Natural killer cell treated with Interleukin-12 subunit alpha and Interleukin-12 subunit beta and Interleukin-15 and Interleukin-18, amount 100 ng/mL, for 72 hours (primary cell): ENCODE data around the gene FRYL. TPM values are rescaled to one million over a fixed set of nuclear protein-coding genes. Genes with fewer than 3 reads are reported as not detected.

ENCODE experiments used
- ATAC-seq, 2 donors: fragments of 150-1000 bp; cut with Tn5 transposase in 1 of 2; sonication (Bioruptor Pico), chemical (Tn5 transposase) in 1 of 2; 2 replicates each; pipeline ENCODE4 v1.10.0; 2021
- DNase-seq: peaks from one replicate; pipeline ENCODE4 v3.0.0; 2022; ENCODE audit warnings: low spot score
- H3K27ac Mint-ChIP-seq, 2 donors: 1 replicate in 1 of 2; 2 replicates in 1 of 2; pipeline ENCODE4 v1.8.0; 2022; ENCODE audit warnings: mixed read lengths in 2 of 2, mild to moderate bottlenecking in 1 of 2, moderate library complexity in 1 of 2
- H3K27me3 Mint-ChIP-seq, 2 donors: 1 replicate in 1 of 2; 2 replicates in 1 of 2; pipeline ENCODE4 v1.8.0; 2022; ENCODE audit warnings: mixed read lengths in 2 of 2
- H3K36me3 Mint-ChIP-seq: one replicate; pipeline ENCODE4 v1.8.0; 2022; ENCODE audit warnings: mixed read lengths
- H3K4me1 Mint-ChIP-seq, 2 donors: 1 replicate in 1 of 2; 2 replicates in 1 of 2; pipeline ENCODE4 v1.8.0; 2022; ENCODE audit warnings: low read depth in 2 of 2, mixed read lengths in 2 of 2, mild to moderate bottlenecking in 1 of 2
- H3K4me3 Mint-ChIP-seq: one replicate; pipeline ENCODE4 v1.8.0; 2022; ENCODE audit warnings: mixed read lengths
- H3K9me3 Mint-ChIP-seq: 2 replicates; pipeline ENCODE4 v1.8.0; 2022; ENCODE audit warnings: mixed read lengths
- total RNA-seq, 2 donors: library from RNA; stranded (reverse); gene quantifications; one replicate each; pipeline ENCODE4 v1.2.3, GENCODE V29; 2022

The FRYL gene
- total RNA-seq, 2 donors from 2014 or later, result 99.0 to 113 TPM

DNA sequence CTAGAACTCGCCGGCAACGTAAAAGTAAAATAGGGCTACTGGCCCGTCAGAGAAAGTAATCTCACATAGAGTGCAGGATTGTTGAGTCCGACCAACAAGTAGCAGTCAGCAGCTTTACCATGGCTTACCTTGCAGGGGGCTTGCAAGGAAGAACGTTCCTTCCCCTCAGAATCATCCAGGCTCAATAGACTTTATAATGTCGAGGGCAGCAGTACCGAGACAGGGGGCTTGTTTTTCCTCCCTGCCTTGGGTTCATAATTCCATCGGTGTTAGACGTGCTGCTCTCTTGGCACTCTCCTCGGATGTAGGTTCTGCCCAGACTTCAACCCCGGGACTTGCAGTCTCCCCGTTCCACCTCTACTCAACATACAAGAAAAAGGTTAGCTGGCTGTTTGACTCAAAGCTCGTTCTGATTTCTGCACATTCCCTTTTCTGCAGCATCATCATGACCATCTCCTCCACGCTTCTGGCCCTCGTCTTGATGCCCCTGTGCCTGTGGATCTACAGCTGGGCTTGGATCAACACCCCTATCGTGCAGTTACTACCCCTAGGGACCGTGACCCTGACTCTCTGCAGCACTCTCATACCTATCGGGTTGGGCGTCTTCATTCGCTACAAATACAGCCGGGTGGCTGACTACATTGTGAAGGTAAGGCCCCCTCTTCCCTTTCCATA lies 295.4 kb downstream of the FRYL start:
- H3K9me3 Mint-ChIP-seq, result no peaks in the 10 kb centered on the region
- peaks cover 9 to 10% of the 10 kb centered on the region in 2 donors for H3K4me1 Mint-ChIP-seq
- H3K27ac Mint-ChIP-seq, result no peak overlapping the region
- H3K36me3 Mint-ChIP-seq, result no peaks in the 10 kb centered on the region
- peaks cover 49 to 76% of the 10 kb centered on the region in 2 donors for H3K27me3 Mint-ChIP-seq
- no peak for ATAC-seq
- peak overlapping the region; percentile 75 for H3K4me3 Mint-ChIP-seq
- DNase-seq, result no peak

DNA sequence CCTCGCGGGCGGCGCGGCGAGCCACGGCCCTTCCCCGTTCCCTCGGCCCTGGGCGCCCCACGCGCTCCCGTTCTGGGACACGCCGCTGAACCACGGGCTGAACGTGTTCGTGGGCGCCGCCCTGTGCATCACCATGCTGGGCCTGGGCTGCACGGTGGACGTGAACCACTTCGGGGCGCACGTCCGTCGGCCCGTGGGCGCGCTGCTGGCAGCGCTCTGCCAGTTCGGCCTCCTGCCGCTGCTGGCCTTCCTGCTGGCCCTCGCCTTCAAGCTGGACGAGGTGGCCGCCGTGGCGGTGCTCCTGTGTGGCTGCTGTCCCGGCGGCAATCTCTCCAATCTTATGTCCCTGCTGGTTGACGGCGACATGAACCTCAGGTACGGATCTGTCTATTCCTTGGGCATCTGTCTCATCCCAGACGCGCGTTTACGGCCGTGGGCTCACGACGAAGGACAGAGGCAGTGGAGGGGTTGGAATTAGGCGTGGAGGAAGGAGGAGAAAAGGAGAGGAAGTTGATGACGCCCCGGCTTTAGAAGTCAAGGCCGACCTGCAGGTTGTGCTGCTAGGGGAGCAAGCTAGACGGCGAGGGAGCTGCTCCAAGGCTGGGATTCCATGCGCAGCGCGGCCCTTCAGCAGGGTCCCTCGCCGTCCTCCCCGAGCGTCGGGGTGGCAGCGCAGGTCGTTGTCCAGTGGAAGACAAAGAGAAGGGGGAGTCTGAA lies 296.1 kb downstream of the FRYL start:
- Mint-ChIP-seq H3K27ac (no peak overlapping the region), H3K9me3 (no peaks in the 10 kb centered on the region), H3K36me3 (no peaks in the 10 kb centered on the region), H3K27me3 (peaks cover 49 to 74% of the 10 kb centered on the region in 2 donors), H3K4me3 (peak overlapping the region; percentile 75), H3K4me1 (peaks cover 9 to 10% of the 10 kb centered on the region in 2 donors)
- DNase-seq (no peak), ATAC-seq (peak in 1 of 2 donors; percentile 60)

DNA sequence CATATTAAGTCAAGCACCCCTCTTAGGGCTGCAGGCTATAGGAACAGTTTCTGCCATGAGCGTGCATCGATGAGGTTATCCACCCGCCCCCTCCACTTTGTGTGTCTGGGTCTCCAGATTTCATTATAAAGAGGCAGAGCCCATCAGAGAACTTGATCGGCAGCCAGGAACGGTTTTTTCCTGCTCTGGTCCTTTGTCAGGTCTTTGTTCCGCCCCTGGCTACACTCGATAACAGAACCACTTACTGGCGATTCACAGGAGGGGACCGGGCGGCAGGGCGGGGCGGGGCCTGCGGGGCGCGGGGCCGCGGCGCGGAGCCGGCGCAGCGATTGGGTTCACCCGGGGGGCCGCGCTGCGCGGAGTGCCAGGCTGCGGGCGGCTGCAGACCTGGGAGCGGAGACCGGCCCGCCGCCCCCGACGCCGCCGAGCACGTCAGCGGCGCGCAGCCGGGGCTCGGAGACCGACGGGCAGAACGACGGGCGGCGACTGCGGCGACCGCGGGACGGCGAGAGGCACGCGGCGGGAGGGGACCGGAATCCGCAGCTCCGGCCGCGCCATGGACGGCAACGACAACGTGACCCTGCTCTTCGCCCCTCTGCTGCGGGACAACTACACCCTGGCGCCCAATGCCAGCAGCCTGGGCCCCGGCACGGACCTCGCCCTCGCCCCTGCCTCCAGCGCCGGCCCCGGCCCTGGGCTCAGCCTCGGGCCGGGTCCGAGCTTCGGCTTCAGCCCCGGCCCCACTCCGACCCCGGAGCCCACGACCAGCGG lies 296.9 kb downstream of the FRYL start, which contains the start of gene SLC10A4:
Gene SLC10A4, plus strand, starts transcription at position 338 of the 771 bp plus-strand sequence. Its CDS starts 219 bp downstream, at position 557.
- H3K36me3 Mint-ChIP-seq, result no peaks in the 10 kb centered on the region
- H3K9me3 Mint-ChIP-seq, result no peaks in the 10 kb centered on the region
- peaks cover 9 to 10% of the 10 kb centered on the region in 2 donors for H3K4me1 Mint-ChIP-seq
- H3K4me3 Mint-ChIP-seq, result peak within 1 kb of the TSS; percentile 75
- H3K27me3 Mint-ChIP-seq, result peaks cover 44 to 66% of the 10 kb centered on the region in 2 donors
- peak; percentile 63 to 76 for ATAC-seq
- no peak for DNase-seq
- H3K27ac Mint-ChIP-seq, result no peak within 1 kb of the TSS

DNA sequence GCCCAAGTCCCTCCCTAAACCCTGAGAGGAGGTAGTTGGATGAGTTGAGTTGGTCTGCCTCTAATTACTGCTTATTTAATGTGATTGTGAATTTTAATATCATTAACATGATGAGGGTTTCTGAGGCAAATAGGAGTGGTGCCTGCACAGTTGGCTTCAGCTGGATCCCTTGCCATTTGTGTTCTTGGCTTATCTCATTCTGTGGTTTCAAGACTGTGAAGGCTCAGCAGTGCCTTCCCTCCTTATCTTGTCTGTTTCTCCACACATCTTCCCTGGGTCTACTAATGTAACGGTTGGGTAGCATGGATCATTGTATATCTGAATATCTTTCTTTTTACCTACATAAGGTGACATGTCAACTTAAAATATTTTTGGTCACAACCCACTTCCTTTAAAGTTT lies 298.5 kb downstream of the FRYL start:
- no peak for ATAC-seq
- peaks cover 9 to 10% of the 10 kb centered on the region in 2 donors for H3K4me1 Mint-ChIP-seq
- H3K27me3 Mint-ChIP-seq, result peaks cover 37 to 54% of the 10 kb centered on the region in 2 donors
- no peak overlapping the region for H3K4me3 Mint-ChIP-seq
- DNase-seq, result no peak
- no peak overlapping the region for H3K27ac Mint-ChIP-seq
- no peaks in the 10 kb centered on the region for H3K9me3 Mint-ChIP-seq
- H3K36me3 Mint-ChIP-seq, result no peaks in the 10 kb centered on the region

DNA sequence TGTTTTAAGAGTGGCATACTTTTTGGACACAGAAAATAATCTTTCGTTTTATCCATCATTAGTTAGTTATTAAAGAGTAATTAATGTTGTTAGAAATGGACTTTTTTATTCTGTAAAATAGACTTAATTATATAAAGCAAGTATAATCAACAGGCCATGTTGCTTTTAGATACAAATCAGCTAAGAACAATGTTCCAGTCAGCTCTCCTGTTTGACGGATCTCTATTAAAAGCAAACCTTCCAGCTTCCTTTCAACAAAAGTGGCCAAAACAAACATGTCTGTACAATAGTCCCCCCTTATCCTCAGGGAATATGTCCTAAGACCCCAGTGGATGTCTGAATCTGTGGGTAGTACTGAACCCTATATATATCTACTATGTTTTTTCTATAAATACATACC lies 301.8 kb downstream of the FRYL start:
- Mint-ChIP-seq H3K27me3 (peaks cover 29 to 31% of the 10 kb centered on the region in 2 donors), H3K27ac (no peak overlapping the region), H3K4me1 (no peaks in the 10 kb centered on the region), H3K4me3 (no peak overlapping the region), H3K36me3 (no peaks in the 10 kb centered on the region), H3K9me3 (no peaks in the 10 kb centered on the region)
- no peak for DNase-seq
- no peak for ATAC-seq

GRCh38 chr4:48475770-48476169 lies 304.3 kb downstream of the FRYL start:
- no peaks in the 10 kb centered on the region for H3K4me1 Mint-ChIP-seq
- DNase-seq (no peak), ATAC-seq (no peak)
- no peak overlapping the region for H3K4me3 Mint-ChIP-seq
- no peaks in the 10 kb centered on the region for H3K9me3 Mint-ChIP-seq
- peaks cover 9% of the 10 kb centered on the region in 2 donors for H3K27me3 Mint-ChIP-seq
- H3K36me3 Mint-ChIP-seq, result no peaks in the 10 kb centered on the region
- no peak overlapping the region for H3K27ac Mint-ChIP-seq

- Mint-ChIP-seq H3K36me3 (no peaks in the 10 kb centered on the region), H3K9me3 (no peaks in the 10 kb centered on the region), H3K27me3 (peaks cover 8 to 11% of the 10 kb centered on the region in 2 donors), H3K27ac (no peak overlapping the region), H3K4me1 (no peaks in the 10 kb centered on the region), H3K4me3 (no peak overlapping the region)
- DNase-seq (no peak), ATAC-seq (no peak)
Observed at GRCh38 chr4:48472794-48473193, 307.3 kb downstream of the FRYL start.

DNA sequence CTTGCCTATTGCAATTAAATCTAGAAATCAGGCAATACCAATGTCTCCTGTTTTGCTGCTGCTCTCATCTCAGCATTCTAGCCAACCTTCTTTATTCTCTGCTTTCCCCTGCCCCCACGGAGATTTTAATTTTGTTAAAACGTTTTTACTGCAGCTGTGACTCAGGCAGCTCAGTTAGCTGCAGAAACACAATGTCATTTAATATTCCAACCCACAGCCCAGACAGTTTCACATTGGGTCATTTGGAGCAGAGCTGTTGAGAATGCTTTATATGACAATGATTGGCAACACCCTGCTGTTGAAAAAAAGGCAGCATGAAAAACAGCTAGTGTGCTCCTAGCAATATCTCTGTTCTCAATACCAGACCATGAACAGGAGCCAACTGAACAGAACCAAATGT lies 309.5 kb downstream of the FRYL start:
- peaks cover 8 to 9% of the 10 kb centered on the region in 2 donors for H3K27me3 Mint-ChIP-seq
- ATAC-seq (no peak), DNase-seq (no peak)
- no peak overlapping the region for H3K4me3 Mint-ChIP-seq
- H3K4me1 Mint-ChIP-seq, result no peaks in the 10 kb centered on the region
- no peaks in the 10 kb centered on the region for H3K36me3 Mint-ChIP-seq
- H3K9me3 Mint-ChIP-seq, result no peaks in the 10 kb centered on the region
- no peak overlapping the region for H3K27ac Mint-ChIP-seq

GRCh38 chr4:48470137-48470536 lies 309.9 kb downstream of the FRYL start:
- Mint-ChIP-seq H3K9me3 (no peaks in the 10 kb centered on the region), H3K27ac (no peak overlapping the region)
- ATAC-seq, result no peak

GRCh38 chr4:48467891-48468290 lies 312.2 kb downstream of the FRYL start:
- H3K4me3 Mint-ChIP-seq, result no peak overlapping the region
- no peak overlapping the region for H3K27ac Mint-ChIP-seq
- no peaks in the 10 kb centered on the region for H3K9me3 Mint-ChIP-seq
- ATAC-seq (no peak), DNase-seq (no peak)
- no peaks in the 10 kb centered on the region for H3K4me1 Mint-ChIP-seq
- peaks cover 8 to 9% of the 10 kb centered on the region in 2 donors for H3K27me3 Mint-ChIP-seq
- no peaks in the 10 kb centered on the region for H3K36me3 Mint-ChIP-seq

More at GRCh38 chr4:48470137-48470536, 309.9 kb downstream of the FRYL start:
- Mint-ChIP-seq H3K36me3 (no peaks in the 10 kb centered on the region), H3K4me1 (no peaks in the 10 kb centered on the region), H3K27me3 (peaks cover 7 to 8% of the 10 kb centered on the region in 2 donors), H3K4me3 (no peak overlapping the region)
- no peak for DNase-seq

DNA sequence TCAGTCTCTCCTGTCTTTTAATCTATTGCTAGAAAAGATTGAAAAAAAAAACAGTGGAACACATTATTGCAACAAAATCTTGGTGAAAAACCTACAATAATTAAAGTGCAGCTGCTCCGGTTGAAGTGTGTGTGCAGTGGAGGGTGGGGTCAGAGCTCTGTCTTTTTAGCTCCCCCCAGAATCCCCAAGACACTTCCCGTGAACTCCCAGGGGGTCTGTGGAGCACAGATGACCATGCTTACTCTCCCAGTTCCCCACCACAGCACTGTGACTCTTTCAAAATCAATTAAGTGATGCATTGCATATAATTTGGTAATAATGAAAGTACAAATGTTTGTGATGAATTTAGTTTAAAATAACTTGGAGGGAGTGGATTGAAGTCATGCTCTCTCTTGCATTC lies 312.6 kb downstream of the FRYL start:
- ATAC-seq (no peak), DNase-seq (no peak)
- Mint-ChIP-seq H3K27ac (no peak overlapping the region), H3K9me3 (no peaks in the 10 kb centered on the region), H3K36me3 (no peaks in the 10 kb centered on the region), H3K27me3 (peaks cover 8 to 9% of the 10 kb centered on the region in 2 donors), H3K4me1 (no peaks in the 10 kb centered on the region), H3K4me3 (no peak overlapping the region)

- no peaks in the 10 kb centered on the region for H3K4me1 Mint-ChIP-seq
- DNase-seq (no peak), ATAC-seq (no peak)
- H3K27ac Mint-ChIP-seq, result no peak overlapping the region
- H3K4me3 Mint-ChIP-seq, result no peak overlapping the region
- H3K27me3 Mint-ChIP-seq, result peaks cover 0 to 11% of the 10 kb centered on the region in 2 donors
- H3K9me3 Mint-ChIP-seq, result no peaks in the 10 kb centered on the region
- H3K36me3 Mint-ChIP-seq, result no peaks in the 10 kb centered on the region
Observed at GRCh38 chr4:48462363-48462762, 317.7 kb downstream of the FRYL start.

DNA sequence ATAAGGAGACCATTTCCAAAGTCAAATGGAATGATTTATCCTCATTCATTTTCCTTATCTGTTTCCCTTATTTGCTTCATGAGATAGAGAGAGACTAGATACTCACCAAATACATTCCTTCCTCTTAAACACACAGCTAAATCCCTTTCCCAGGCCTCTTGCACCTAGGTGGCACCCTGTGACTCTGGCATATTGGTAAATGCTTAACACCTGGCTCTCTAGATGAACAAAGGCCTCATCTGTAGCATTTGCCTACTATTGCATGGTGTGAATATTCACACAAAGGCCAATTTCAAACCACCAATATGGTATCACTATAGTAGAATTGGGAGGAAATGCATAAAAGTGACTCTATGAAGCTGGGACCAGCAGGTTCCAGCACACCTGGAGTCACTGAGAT lies 319.1 kb downstream of the FRYL start:
- H3K4me3 Mint-ChIP-seq, result no peak overlapping the region
- H3K27me3 Mint-ChIP-seq, result peaks cover 0 to 16% of the 10 kb centered on the region in 2 donors
- no peaks in the 10 kb centered on the region for H3K36me3 Mint-ChIP-seq
- H3K9me3 Mint-ChIP-seq, result no peaks in the 10 kb centered on the region
- no peak for DNase-seq
- H3K27ac Mint-ChIP-seq, result no peak overlapping the region
- ATAC-seq, result no peak
- no peaks in the 10 kb centered on the region for H3K4me1 Mint-ChIP-seq

- Mint-ChIP-seq H3K27me3 (peaks cover 6 to 16% of the 10 kb centered on the region in 2 donors), H3K4me3 (no peak overlapping the region), H3K4me1 (no peaks in the 10 kb centered on the region), H3K9me3 (no peaks in the 10 kb centered on the region), H3K36me3 (no peaks in the 10 kb centered on the region), H3K27ac (no peak overlapping the region)
- DNase-seq (no peak), ATAC-seq (no peak)
Observed at GRCh38 chr4:48454591-48454990, 325.5 kb downstream of the FRYL start.
